H9 (cell line): ENCODE measurements around the gene DOCK9. TPM values are rescaled to one million over a fixed set of nuclear protein-coding genes. Genes with fewer than 3 reads are reported as not detected.

Experiments
- DNase-seq: peaks from one replicate; pipeline ENCODE4 v3.0.0-alpha.2; 2017
- H2AFZ ChIP-seq: one replicate; pipeline ENCODE4 v1.6.1; 2013; ENCODE audit warnings: mild to moderate bottlenecking, low read length, control low read depth, moderate library complexity
- H2AK5ac ChIP-seq: 2 replicates; pipeline ENCODE4 v1.6.1; 2013; ENCODE audit warnings: low read length, control low read depth, mixed read lengths; ENCODE audit not compliant: insufficient read length
- H2BK120ac ChIP-seq: one replicate; pipeline ENCODE4 v1.6.1; 2013; ENCODE audit warnings: low read depth, mild to moderate bottlenecking, low read length, control low read depth, inconsistent platforms; ENCODE audit not compliant: poor library complexity, severe bottlenecking
- H2BK12ac ChIP-seq: 2 replicates; pipeline ENCODE4 v1.6.1; 2013; ENCODE audit warnings: low read length, control low read depth, mixed read lengths, low read depth; ENCODE audit not compliant: insufficient read length
- H2BK15ac ChIP-seq: 2 replicates; pipeline ENCODE4 v1.6.1; 2013; ENCODE audit warnings: low read depth, low read length, control low read depth
- H2BK20ac ChIP-seq: one replicate; pipeline ENCODE4 v1.6.1; 2013; ENCODE audit warnings: low read depth, mild to moderate bottlenecking, low read length, control low read depth, inconsistent platforms; ENCODE audit not compliant: poor library complexity, severe bottlenecking
- H2BK5ac ChIP-seq: 2 replicates; pipeline ENCODE4 v1.6.1; 2013; ENCODE audit warnings: low read length, control low read depth, mixed read lengths; ENCODE audit not compliant: insufficient read length
- H3K14ac ChIP-seq: 2 replicates; pipeline ENCODE4 v1.6.1; 2013; ENCODE audit warnings: low read length, control low read depth; ENCODE audit not compliant: insufficient read depth
- H3K18ac ChIP-seq: 2 replicates; pipeline ENCODE4 v1.6.1; 2013; ENCODE audit warnings: low read depth, mild to moderate bottlenecking, mixed read lengths, low read length, control low read depth; ENCODE audit not compliant: insufficient read length
- H3K23ac ChIP-seq: 2 replicates; pipeline ENCODE4 v1.6.1; 2013; ENCODE audit warnings: low read length, control low read depth, mixed read lengths, low read depth; ENCODE audit not compliant: insufficient read length
- H3K23me2 ChIP-seq: 2 replicates; pipeline ENCODE4 v1.6.1; 2013; ENCODE audit warnings: low read depth, mild to moderate bottlenecking, mixed read lengths, low read length, control low read depth; ENCODE audit not compliant: insufficient read length, poor library complexity, severe bottlenecking
- H3K27ac ChIP-seq: 2 replicates; pipeline ENCODE4 v1.5.1; 2013; ENCODE audit warnings: low read length, control low read depth, mixed read lengths, low read depth; ENCODE audit not compliant: insufficient read length
- H3K27me3 ChIP-seq: 2 replicates; pipeline ENCODE4 v1.6.1; 2013; ENCODE audit warnings: low read length, control low read depth, inconsistent platforms; ENCODE audit not compliant: insufficient read depth
- H3K4ac ChIP-seq: 2 replicates; pipeline ENCODE4 v1.6.1; 2013; ENCODE audit warnings: low read depth, mild to moderate bottlenecking, control low read depth, inconsistent platforms, low read length, moderate library complexity
- H3K4me1 ChIP-seq: 2 replicates; pipeline ENCODE4 v1.6.1; 2013; ENCODE audit warnings: low read length, control low read depth, inconsistent platforms; ENCODE audit not compliant: insufficient read depth
- H3K4me2 ChIP-seq: 2 replicates; pipeline ENCODE4 v1.6.1; 2013; ENCODE audit warnings: low read length, control low read depth, mixed read lengths; ENCODE audit not compliant: insufficient read length, insufficient read depth
- H3K56ac ChIP-seq: 2 replicates; pipeline ENCODE4 v1.6.1; 2013; ENCODE audit warnings: low read depth, mild to moderate bottlenecking, mixed read lengths, low read length, control low read depth; ENCODE audit not compliant: insufficient read length
- H3K79me1 ChIP-seq: 2 replicates; pipeline ENCODE4 v1.6.1; 2013; ENCODE audit warnings: low read depth, mild to moderate bottlenecking, moderate library complexity, low read length, control low read depth, inconsistent platforms; ENCODE audit not compliant: insufficient read depth, poor library complexity, severe bottlenecking
- H3K79me2 ChIP-seq: 2 replicates; pipeline ENCODE4 v1.6.1; 2013; ENCODE audit warnings: low read length, control low read depth, inconsistent platforms; ENCODE audit not compliant: insufficient read depth
- H3K9ac ChIP-seq: 2 replicates; pipeline ENCODE4 v1.6.1; 2013; ENCODE audit warnings: low read length, control low read depth, mixed read lengths; ENCODE audit not compliant: insufficient read length; ENCODE audit errors: extremely low read depth
- H3K9me3 ChIP-seq: one replicate; pipeline ENCODE4 v1.6.1; 2013; ENCODE audit warnings: low read depth, low read length, inconsistent platforms; ENCODE audit not compliant: control insufficient read depth
- H3T11ph ChIP-seq: one replicate; pipeline ENCODE4 v1.6.1; 2013; ENCODE audit warnings: mild to moderate bottlenecking, low read length, control low read depth, inconsistent platforms
- H4K20me1 ChIP-seq: one replicate; pipeline ENCODE4 v1.6.1; 2013; ENCODE audit not compliant: control insufficient read depth, insufficient read length, insufficient read depth
- H4K5ac ChIP-seq: 2 replicates; pipeline ENCODE4 v1.6.1; 2013; ENCODE audit warnings: low read depth, mild to moderate bottlenecking, mixed read lengths, low read length, control low read depth; ENCODE audit not compliant: insufficient read length
- H4K8ac ChIP-seq: replicated peaks from 2 replicates; pipeline ENCODE4 v1.6.1; 2013; ENCODE audit warnings: low read length, control low read depth, mixed read lengths, low read depth; ENCODE audit not compliant: insufficient read length
- H4K91ac ChIP-seq: 2 replicates; pipeline ENCODE4 v1.6.1; 2013; ENCODE audit warnings: low read depth, mild to moderate bottlenecking, moderate library complexity, mixed read lengths, low read length, control low read depth; ENCODE audit not compliant: insufficient read length
- H3K27ac Mint-ChIP-seq, 3 experiments: 2 replicates in 2 of 3; 3 replicates in 1 of 3; pipeline ENCODE4 v1.8.0; 2020 to 2021; ENCODE audit warnings: mixed read lengths in 3 of 3, mild to moderate bottlenecking in 1 of 3, moderate library complexity in 1 of 3
- H3K27me3 Mint-ChIP-seq: 2 replicates; pipeline ENCODE4 v1.8.0; 2021; ENCODE audit warnings: low read depth, mild to moderate bottlenecking, moderate library complexity, mixed read lengths
- H3K36me3 Mint-ChIP-seq, 3 experiments: 2 replicates in 2 of 3; 3 replicates in 1 of 3; pipeline ENCODE4 v1.8.0; 2020 to 2021; ENCODE audit warnings: low read depth in 3 of 3, mixed read lengths in 3 of 3; ENCODE audit not compliant: insufficient read depth in 1 of 3
- H3K4me1 Mint-ChIP-seq, 2 experiments: 2 replicates each; pipeline ENCODE4 v1.8.0; 2020; ENCODE audit warnings: mixed read lengths in 2 of 2
- H3K4me3 Mint-ChIP-seq, 2 experiments: 2 replicates in 1 of 2; 3 replicates in 1 of 2; pipeline ENCODE4 v1.8.0; 2020 to 2021; ENCODE audit warnings: mild to moderate bottlenecking in 2 of 2, mixed read lengths in 2 of 2, moderate library complexity in 1 of 2
- H3K9me3 Mint-ChIP-seq, 2 experiments: 2 replicates in 1 of 2; 3 replicates in 1 of 2; pipeline ENCODE4 v1.8.0; 2020; ENCODE audit warnings: mild to moderate bottlenecking in 2 of 2, mixed read lengths in 2 of 2, moderate library complexity in 1 of 2
- CTCF ChIP-seq: fragments of 200-600 bp; sonication (generic); conservative IDR thresholded peaks from 3 replicates; pipeline ENCODE4 v1.8.0; 2021; ENCODE audit warnings: antibody characterized with exemption, mild to moderate bottlenecking
- WGBS: extraction: QIAGEN DNeasy Blood & Tissue Kit; methylation state at CpG from one replicate; pipeline ENCODE4 v1.1.7; 2013; ENCODE audit warnings: missing lambda C conversion rate, low lambda C conversion rate, mixed read lengths; ENCODE audit not compliant: insufficient read length; ENCODE audit errors: extremely low coverage; 5-methylcytosine and 5-hydroxymethylcytosine counted together
- total RNA-seq: library from RNA; stranded (reverse); gene quantifications from 2 replicates; pipeline ENCODE4 v1.2.1, GENCODE V29; 2021

The DOCK9 gene
- total RNA-seq, 1 experiment from 2014 or later = 23.0 TPM

- Histone ChIP-seq H2BK5ac (no peak overlapping the region), H3K27me3 (no peaks in the 10 kb centered on the region), H3K27ac (no peak overlapping the region), H3K79me2 (no peaks in the 10 kb centered on the region), H2BK15ac (no peak overlapping the region), H4K8ac (no peak overlapping the region), H3K23ac (no peak overlapping the region), H3K79me1 (no peaks in the 10 kb centered on the region), H3T11ph (no peak overlapping the region), H3K23me2 (no peaks in the 10 kb centered on the region), H3K4me2 (no peak overlapping the region), H3K14ac (no peak overlapping the region), H2BK120ac (no peak overlapping the region), H3K9me3 (no peaks in the 10 kb centered on the region), H2AK5ac (no peak overlapping the region), H3K4ac (no peak overlapping the region), H4K20me1 (no peaks in the 10 kb centered on the region), H3K4me1 (no peaks in the 10 kb centered on the region), H2AFZ (no peak overlapping the region), H3K9ac (no peak overlapping the region), H2BK20ac (no peak overlapping the region), H4K5ac (no peak overlapping the region), H2BK12ac (no peak overlapping the region), H3K18ac (no peak overlapping the region), H3K56ac (no peak overlapping the region), H4K91ac (no peak overlapping the region)
- Mint-ChIP-seq H3K36me3 (no peaks in the 10 kb centered on the region), H3K27ac (no peak overlapping the region), H3K9me3 (no peaks in the 10 kb centered on the region), H3K4me1 (peaks cover 6 to 7% of the 10 kb centered on the region in 2 experiments; a peak in 1 of 4 replicates), H3K27me3 (no peaks in the 10 kb centered on the region; the same call in none of the 2 replicates), H3K4me3 (no peak overlapping the region)
- no peak for TF ChIP-seq CTCF
- DNase-seq = no peak
- no CpG with 5 or more reads among the region's 6 CpGs for WGBS
Measured at GRCh38 chr13:99013951-99014350, 36.1 kb upstream of the DOCK9 start.
